ENCODE results near the gene RAMP3.

Gene RAMP3

DNA sequence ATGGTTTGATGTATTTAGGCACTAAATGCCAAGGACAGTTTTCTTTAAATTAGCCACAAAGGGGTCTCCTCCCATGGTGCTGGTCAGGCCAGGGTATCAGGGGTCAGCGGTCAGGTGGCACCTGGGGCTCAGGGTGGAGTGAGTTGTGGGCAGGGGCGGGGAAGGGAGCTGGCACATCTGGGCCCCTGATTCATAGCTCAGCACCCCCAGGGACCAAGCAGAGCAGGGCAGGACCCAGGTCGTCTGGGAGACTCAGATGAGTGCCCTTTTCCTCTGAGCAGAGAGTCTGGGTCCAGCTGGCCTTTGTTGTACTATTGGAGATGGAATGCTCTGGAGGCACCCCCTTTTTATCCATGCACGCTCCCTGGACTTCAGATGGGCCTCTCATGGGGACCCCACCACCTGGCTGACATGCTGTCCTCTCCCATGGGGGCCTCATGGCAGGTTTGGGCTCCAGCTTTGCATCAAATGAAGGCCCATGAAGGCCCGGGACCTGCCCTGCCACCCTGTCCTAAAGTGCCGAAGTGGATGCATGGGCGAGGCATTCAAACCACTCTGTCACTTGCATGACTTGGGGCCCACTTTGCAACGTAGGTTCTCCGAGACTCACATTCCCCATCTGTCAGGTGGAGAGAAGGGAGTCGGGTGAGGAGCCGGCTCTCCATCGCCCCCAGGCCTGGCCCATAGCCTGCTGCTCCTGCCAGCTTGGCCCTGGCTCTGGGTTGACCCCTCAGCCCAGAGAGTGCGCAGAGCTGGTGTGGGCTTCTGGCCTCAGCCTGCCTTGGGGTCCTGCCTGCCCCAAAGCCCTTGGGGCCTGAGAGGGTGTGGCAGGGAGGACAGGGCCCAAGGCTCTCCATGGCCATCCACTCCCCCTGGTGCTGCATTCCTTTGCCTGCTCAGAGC, 66.4 kb downstream of the RAMP3 start:
- Histone ChIP-seq H3K79me2 (ENCODE audit: control insufficient read depth, insufficient read depth, low read length, unreplicated experiment) (no peaks in the 10 kb centered on the region), H3K27ac (ENCODE audit: low read depth, low read length) (no peak overlapping the region), H3K36me3 (ENCODE audit: insufficient read depth, low read length) (no peaks in the 10 kb centered on the region), H3K4me1 (ENCODE audit: control insufficient read depth, insufficient read depth, low read length, unreplicated experiment) (no peaks in the 10 kb centered on the region), H3K27me3 (ENCODE audit: insufficient read depth, low read length) (peaks cover 35% of the 10 kb centered on the region), H3K4me3 (ENCODE audit: low read depth, low read length) (no peak overlapping the region), H2AFZ (ENCODE audit: low read length, unreplicated experiment) (no peak overlapping the region)

DNA sequence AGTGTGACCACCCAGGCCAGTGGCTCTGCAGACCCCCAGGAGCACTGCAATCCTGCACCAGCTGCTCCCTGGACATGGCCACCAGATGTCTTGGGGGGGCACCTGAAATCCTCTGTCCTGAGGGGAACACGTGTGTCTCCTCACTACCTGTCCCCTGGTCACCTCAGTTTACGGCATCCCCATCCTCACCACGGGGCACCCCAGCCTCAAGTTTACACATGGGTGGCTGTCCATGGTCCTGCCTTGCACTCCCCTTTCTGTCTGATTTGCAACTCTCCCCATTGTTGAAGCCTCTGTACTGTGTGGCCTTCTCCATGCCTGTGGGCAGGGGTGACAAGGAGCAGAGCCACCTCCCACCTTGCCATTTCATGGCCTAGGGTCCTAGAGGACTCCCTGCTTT, 67.2 kb downstream of the RAMP3 start:
- H3K36me3 ChIP-seq (ENCODE audit: insufficient read depth, low read length), result no peaks in the 10 kb centered on the region

DNA sequence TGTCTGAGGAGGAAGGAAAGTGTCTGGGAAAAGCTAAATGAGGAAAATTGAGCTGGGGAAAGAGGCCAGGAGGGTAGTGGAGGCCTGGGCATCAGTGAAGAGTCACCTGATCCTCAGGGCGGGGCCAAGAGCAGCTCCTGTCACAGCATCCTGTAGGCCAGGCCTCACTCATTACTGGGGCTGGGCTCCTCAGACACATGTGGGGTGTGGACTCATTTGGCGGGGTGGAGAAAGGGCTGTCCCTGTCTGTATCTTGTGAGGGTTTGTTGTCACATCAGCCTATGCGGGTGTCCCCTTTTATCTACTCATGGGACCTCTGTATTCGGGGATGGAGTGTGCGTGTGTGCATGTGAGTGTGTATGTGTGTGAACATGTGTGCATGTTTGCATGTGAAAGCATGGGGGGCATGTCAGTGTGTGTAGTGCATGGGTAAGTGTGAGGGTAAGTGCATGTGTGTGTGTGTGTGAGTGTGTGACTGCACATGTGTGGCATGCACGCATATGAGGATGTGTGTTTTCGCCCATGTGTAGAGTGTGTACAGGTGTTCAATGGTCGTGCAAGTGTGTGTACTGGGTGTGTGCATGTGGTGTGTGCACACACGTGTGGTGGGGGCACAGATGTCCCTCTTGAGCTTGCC, 67.8 kb downstream of the RAMP3 start:
- Histone ChIP-seq H3K4me3 (ENCODE audit: low read depth, low read length) (no peak overlapping the region), H3K27ac (ENCODE audit: low read depth, low read length) (no peak overlapping the region), H3K79me2 (ENCODE audit: control insufficient read depth, insufficient read depth, low read length, unreplicated experiment) (no peaks in the 10 kb centered on the region), H3K27me3 (ENCODE audit: insufficient read depth, low read length) (peaks cover 38% of the 10 kb centered on the region), H2AFZ (ENCODE audit: low read length, unreplicated experiment) (no peak overlapping the region), H3K4me1 (ENCODE audit: control insufficient read depth, insufficient read depth, low read length, unreplicated experiment) (no peaks in the 10 kb centered on the region), H3K36me3 (ENCODE audit: insufficient read depth, low read length) (no peaks in the 10 kb centered on the region)

More for the DNA sequence above, 67.2 kb downstream of the RAMP3 start:
- Histone ChIP-seq H3K27me3 (ENCODE audit: insufficient read depth, low read length) (peaks cover 35% of the 10 kb centered on the region), H3K27ac (ENCODE audit: low read depth, low read length) (no peak overlapping the region), H2AFZ (ENCODE audit: low read length, unreplicated experiment) (no peak overlapping the region), H3K4me3 (ENCODE audit: low read depth, low read length) (no peak overlapping the region), H3K4me1 (ENCODE audit: control insufficient read depth, insufficient read depth, low read length, unreplicated experiment) (no peaks in the 10 kb centered on the region), H3K79me2 (ENCODE audit: control insufficient read depth, insufficient read depth, low read length, unreplicated experiment) (no peaks in the 10 kb centered on the region)

- Histone ChIP-seq H3K4me3 (ENCODE audit: low read depth, low read length) (no peak overlapping the region), H2AFZ (ENCODE audit: low read length, unreplicated experiment) (no peak overlapping the region), H3K27me3 (ENCODE audit: insufficient read depth, low read length) (peaks cover 40% of the 10 kb centered on the region), H3K27ac (ENCODE audit: low read depth, low read length) (no peak overlapping the region), H3K4me1 (ENCODE audit: control insufficient read depth, insufficient read depth, low read length, unreplicated experiment) (no peaks in the 10 kb centered on the region), H3K79me2 (ENCODE audit: control insufficient read depth, insufficient read depth, low read length, unreplicated experiment) (no peaks in the 10 kb centered on the region), H3K36me3 (ENCODE audit: insufficient read depth, low read length) (no peaks in the 10 kb centered on the region)
Observed at GRCh38 chr7:45225948-45226335, 68.4 kb downstream of the RAMP3 start.

DNA sequence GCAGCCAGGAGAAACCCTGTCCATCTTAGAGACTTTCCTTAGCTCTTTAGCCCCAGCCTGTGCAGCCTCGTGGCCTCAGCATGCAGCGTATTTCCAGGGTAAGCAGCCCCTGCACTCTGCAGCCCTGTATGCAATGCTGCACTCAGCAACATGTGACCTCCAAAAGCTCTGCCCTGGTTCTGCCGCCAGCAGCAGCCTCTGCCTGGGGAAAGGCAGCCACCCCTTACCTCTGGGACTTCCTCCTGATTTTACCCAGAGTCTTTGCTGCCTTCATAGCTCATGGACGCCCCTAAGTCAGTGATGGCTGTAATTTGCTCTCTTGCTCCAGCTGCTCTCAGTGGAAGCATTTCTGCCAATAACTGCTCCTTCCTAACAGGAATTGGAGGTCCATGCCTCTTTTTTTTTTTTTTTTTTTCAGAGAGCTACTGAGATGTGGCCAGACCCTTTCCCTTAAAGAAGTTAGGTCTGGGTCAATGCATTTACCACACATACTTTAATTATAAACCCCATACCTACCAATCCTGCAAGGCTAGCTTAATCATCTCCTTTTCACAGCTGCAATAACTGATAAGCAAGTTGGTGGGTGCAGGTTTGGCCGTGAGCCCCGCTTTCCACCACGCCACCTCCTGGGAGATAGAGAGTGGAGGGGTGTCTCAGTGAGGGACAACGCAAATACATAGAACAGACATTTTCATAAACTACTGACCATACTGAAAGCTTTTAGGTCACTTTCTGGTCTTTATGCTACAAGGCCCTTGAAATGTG, 71.7 kb downstream of the RAMP3 start:
- Histone ChIP-seq H3K4me1 (ENCODE audit: control insufficient read depth, insufficient read depth, low read length, unreplicated experiment) (no peaks in the 10 kb centered on the region), H3K36me3 (ENCODE audit: insufficient read depth, low read length) (no peaks in the 10 kb centered on the region), H3K79me2 (ENCODE audit: control insufficient read depth, insufficient read depth, low read length, unreplicated experiment) (no peaks in the 10 kb centered on the region), H2AFZ (ENCODE audit: low read length, unreplicated experiment) (no peak overlapping the region), H3K4me3 (ENCODE audit: low read depth, low read length) (no peak overlapping the region), H3K27me3 (ENCODE audit: insufficient read depth, low read length) (peaks cover 52% of the 10 kb centered on the region), H3K27ac (ENCODE audit: low read depth, low read length) (no peak overlapping the region)

DNA sequence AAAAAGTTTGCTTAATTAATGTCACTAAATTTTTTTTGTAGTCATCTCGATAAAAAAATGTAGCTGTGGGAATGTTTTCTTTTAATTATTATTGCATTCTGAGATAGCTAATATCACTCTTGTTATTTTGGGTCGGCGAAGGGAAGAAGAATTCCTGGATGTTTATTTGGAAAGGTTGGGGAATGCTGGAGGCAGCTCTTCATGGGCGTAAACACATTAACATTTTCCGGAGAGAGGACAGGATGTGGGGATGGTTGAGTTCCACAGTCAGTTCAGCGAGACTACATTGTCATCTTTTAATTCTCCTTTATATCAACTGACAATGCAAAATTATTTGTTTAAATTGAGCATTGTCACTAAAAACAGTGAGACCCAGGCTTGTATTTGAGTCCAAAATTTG, 72.5 kb downstream of the RAMP3 start:
- Histone ChIP-seq H3K79me2 (ENCODE audit: control insufficient read depth, insufficient read depth, low read length, unreplicated experiment) (no peaks in the 10 kb centered on the region), H2AFZ (ENCODE audit: low read length, unreplicated experiment) (no peak overlapping the region), H3K27ac (ENCODE audit: low read depth, low read length) (no peak overlapping the region), H3K4me1 (ENCODE audit: control insufficient read depth, insufficient read depth, low read length, unreplicated experiment) (no peaks in the 10 kb centered on the region), H3K4me3 (ENCODE audit: low read depth, low read length) (no peak overlapping the region), H3K36me3 (ENCODE audit: insufficient read depth, low read length) (no peaks in the 10 kb centered on the region), H3K27me3 (ENCODE audit: insufficient read depth, low read length) (peaks cover 52% of the 10 kb centered on the region)

- no peaks in the 10 kb centered on the region for H3K4me1 ChIP-seq (ENCODE audit: control insufficient read depth, insufficient read depth, low read length, unreplicated experiment)
- H3K79me2 ChIP-seq (ENCODE audit: control insufficient read depth, insufficient read depth, low read length, unreplicated experiment), result no peaks in the 10 kb centered on the region
- H3K27ac ChIP-seq (ENCODE audit: low read depth, low read length), result no peak overlapping the region
- H3K4me3 ChIP-seq (ENCODE audit: low read depth, low read length), result no peak overlapping the region
- H3K27me3 ChIP-seq (ENCODE audit: insufficient read depth, low read length), result peaks cover 52% of the 10 kb centered on the region
- H3K36me3 ChIP-seq (ENCODE audit: insufficient read depth, low read length), result no peaks in the 10 kb centered on the region
- no peak overlapping the region for H2AFZ ChIP-seq (ENCODE audit: low read length, unreplicated experiment)
Observed at GRCh38 chr7:45230611-45231165, 73.1 kb downstream of the RAMP3 start.

DNA sequence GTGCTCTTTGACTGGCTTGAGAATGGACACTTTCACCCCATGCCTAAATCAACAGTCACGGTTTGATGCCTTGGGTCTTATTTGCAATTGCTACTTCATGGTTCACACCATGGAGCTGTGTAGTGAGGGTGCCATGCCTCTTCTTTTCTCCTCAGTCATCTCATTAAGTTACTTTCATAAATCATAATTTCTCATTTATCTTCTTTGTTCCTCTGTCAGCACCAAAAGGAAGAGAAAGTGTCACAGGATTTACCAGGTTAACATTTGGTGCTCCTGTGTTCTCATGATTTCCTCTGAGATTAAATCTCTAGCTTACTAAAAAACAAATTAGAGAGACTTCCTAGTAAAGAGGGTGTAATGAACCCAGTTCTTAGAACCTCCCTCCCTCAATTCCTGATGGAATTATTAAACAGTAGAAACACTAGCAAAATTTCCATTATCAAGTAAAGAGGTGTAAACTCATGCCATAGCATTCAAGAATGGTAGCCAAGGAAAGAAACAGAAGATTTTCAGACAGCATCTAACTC, 75.7 kb downstream of the RAMP3 start:
- no peak overlapping the region for H3K4me3 ChIP-seq (ENCODE audit: low read depth, low read length)
- H3K27me3 ChIP-seq (ENCODE audit: insufficient read depth, low read length), result peaks cover 35% of the 10 kb centered on the region
- H2AFZ ChIP-seq (ENCODE audit: low read length, unreplicated experiment), result no peak overlapping the region
- no peaks in the 10 kb centered on the region for H3K36me3 ChIP-seq (ENCODE audit: insufficient read depth, low read length)
- H3K27ac ChIP-seq (ENCODE audit: low read depth, low read length), result no peak overlapping the region
- H3K79me2 ChIP-seq (ENCODE audit: control insufficient read depth, insufficient read depth, low read length, unreplicated experiment), result no peaks in the 10 kb centered on the region
- H3K4me1 ChIP-seq (ENCODE audit: control insufficient read depth, insufficient read depth, low read length, unreplicated experiment), result peaks cover 4% of the 10 kb centered on the region

Measured in ACC112 (cell line).